K562 (cell line): ENCODE data around the gene FADS6. TPM values are rescaled to one million over a fixed set of nuclear protein-coding genes. Genes with fewer than 3 reads are reported as not detected.

ENCODE experiments used
- CBX1 ChIP-seq: sonication (generic); IDR thresholded peaks from 2 replicates; pipeline ENCODE4 v1.6.1; 2016; ENCODE audit warnings: antibody characterized with exemption, low read depth, mild to moderate bottlenecking
- CEBPG ChIP-seq, 3 experiments: fragments of 200-800 bp in 1 of 3; sonication (Bioruptor generic) in 1 of 3; sonication (generic) in 1 of 3; formaldehyde crosslinking in 1 of 3; IDR thresholded peaks in 2 of 3; conservative IDR thresholded peaks in 1 of 3; 2 replicates each; pipeline versions ENCODE4 v1.6.1 to v1.8.0; 2016 to 2022; ENCODE audit warnings: missing compliant biosample characterization in 2 of 3, missing genetic modification characterization in 2 of 3, mild to moderate bottlenecking in 1 of 3, missing genetic modification reagents in 1 of 3
- ETV5 ChIP-seq: sonication (generic); formaldehyde crosslinking; IDR thresholded peaks from 2 replicates; pipeline ENCODE4 v1.4.0; 2020; ENCODE audit warnings: low read depth, mild to moderate bottlenecking, missing genetic modification reagents
- HNRNPK ChIP-seq: fragments of 200-400 bp; formaldehyde crosslinking; IDR thresholded peaks from one replicate; pipeline ENCODE4 v1.6.1; 2018; ENCODE audit warnings: mild to moderate bottlenecking, low read depth, low read length; ENCODE audit not compliant: poor library complexity, severe bottlenecking
- NUFIP1 ChIP-seq: fragments of 450-650 bp; IDR thresholded peaks from 2 replicates; pipeline ENCODE4 v1.6.1; 2018; ENCODE audit not compliant: partially characterized antibody
- RBM39 ChIP-seq: fragments of 200-400 bp; formaldehyde crosslinking; optimal IDR thresholded peaks from 2 replicates; pipeline ENCODE3; 2018; ENCODE audit warnings: low read depth, low read length
- ZNF24 ChIP-seq: fragments of 450-650 bp; IDR thresholded peaks from 2 replicates; pipeline ENCODE4 v1.6.1; 2016
- ZNF507 ChIP-seq: conservative IDR thresholded peaks from 2 replicates; pipeline ENCODE4 v1.6.1; 2017; ENCODE audit warnings: missing genetic modification characterization, missing compliant biosample characterization
- ZNF584 ChIP-seq: fragments of 200-800 bp; sonication (Bioruptor generic); IDR thresholded peaks from 2 replicates; pipeline ENCODE4 v1.6.1; 2016; ENCODE audit warnings: low read depth, mild to moderate bottlenecking, missing genetic modification characterization, missing compliant biosample characterization
- polyA plus RNA-seq, 8 experiments: library from polyadenylated mRNA; depleted of rRNA in 4 of 8; stranded (reverse) in 5 of 8; unstranded in 3 of 8; fragments of >200 nt; fragmentation: Nextera tagmentation in 2 of 8; fragmentation: Illumina TruSeq in 1 of 8; extraction: Ambion mirVana in 2 of 8; extraction: Trizol in 1 of 8; gene quantifications; 2 replicates each; pipeline versions ENCODE4 v1.2.1 to v1.2.3, GENCODE V29; 2011 to 2014; ENCODE audit warnings: inconsistent platforms in 1 of 8, missing spikeins in 1 of 8
- total RNA-seq, 7 experiments: library from RNA; depleted of rRNA in 6 of 7; stranded (reverse); fragments of >200 nt in 6 of 7; fragmentation: Illumina TruSeq in 2 of 7; extraction: Trizol in 2 of 7; gene quantifications; 2 replicates each; pipeline versions ENCODE4 v1.2.1 to v1.2.3, GENCODE V29; 2011 to 2021; ENCODE audit warnings: low replicate concordance in 1 of 7
- TF ChIP-seq, protein P1 (sequence below): sonication (generic); formaldehyde crosslinking; IDR thresholded peaks from 2 replicates; pipeline ENCODE4 v1.8.1; 2023; ENCODE audit warnings: mild to moderate bottlenecking, missing genetic modification reagents
- TF ChIP-seq, protein P2 (sequence below): fragments of 250-450 bp; sonication (Bioruptor Pico); IDR thresholded peaks from 2 replicates; pipeline ENCODE4 v1.8.0; 2021; ENCODE audit warnings: moderate library complexity, mild to moderate bottlenecking, inconsistent platforms
- TF ChIP-seq, protein P3 (sequence below), 2 experiments: fragments of 450-650 bp; conservative IDR thresholded peaks; 2 replicates each; pipeline ENCODE4 v1.6.1; 2017; ENCODE audit warnings: mild to moderate bottlenecking in 2 of 2, moderate library complexity in 2 of 2
- TF ChIP-seq, protein P4 (sequence below): fragments of 450-650 bp; IDR thresholded peaks from 2 replicates; pipeline ENCODE4 v1.6.1; 2016
- TF ChIP-seq, protein P5 (sequence below): fragments of 250-450 bp; sonication (Bioruptor Pico); IDR thresholded peaks from 2 replicates; pipeline ENCODE4 v1.4.0; 2020; ENCODE audit warnings: mild to moderate bottlenecking, moderate library complexity
- TF ChIP-seq, protein P6 (sequence below): sonication (generic); formaldehyde crosslinking; IDR thresholded peaks from 2 replicates; pipeline ENCODE4 v1.8.0; 2022; ENCODE audit warnings: mild to moderate bottlenecking, missing genetic modification reagents
- TF ChIP-seq, protein P7 (sequence below): fragments of 250-450 bp; sonication (Bioruptor Pico); IDR thresholded peaks from 2 replicates; pipeline ENCODE4 v1.5.0; 2020; ENCODE audit warnings: mild to moderate bottlenecking, borderline replicate concordance

Gene FADS6
- total and polyA plus RNA-seq, 9 of the 15 experiments (the other 6 are each of a cell fraction or from before 2014, with no cell fraction given), result 0.18 to 0.22 TPM; not detected in 7

DNA sequence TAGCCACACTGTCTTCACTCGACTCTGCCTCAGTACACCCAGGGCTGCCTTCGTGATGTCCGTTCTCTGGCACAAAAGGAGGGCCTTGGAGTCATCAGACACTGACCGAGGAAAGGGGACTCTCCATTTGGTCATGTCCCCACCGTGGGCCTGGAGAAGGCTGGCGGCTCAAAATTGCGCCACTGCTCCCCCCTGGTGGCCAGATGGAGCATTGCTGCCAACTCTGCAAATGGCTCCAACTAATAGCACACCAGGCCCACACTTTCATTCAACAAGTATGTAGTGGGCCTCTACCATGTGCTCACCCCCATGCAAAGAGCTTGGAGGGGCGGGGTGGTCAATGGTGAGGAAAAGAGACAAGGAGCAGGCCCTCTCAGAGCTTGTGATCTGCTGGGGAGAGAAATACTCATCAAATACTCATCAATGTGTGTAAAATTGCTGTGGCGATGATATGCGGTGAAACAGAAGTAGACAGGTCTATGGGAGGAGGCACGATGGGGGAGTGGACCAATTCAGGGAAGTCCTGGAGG, 28.5 kb downstream of the FADS6 start (continued):
- TF ChIP-seq ETV5 (CRISPR knock-in tag) (no peak), CBX1 (no peak), RBM39 (no peak), NUFIP1 (no peak), ZNF24 (no peak), ZNF507 (tag) (no peak), ZNF584 (CRISPR knock-in tag) (no peak), CEBPG (CRISPR knock-in tag; IDR thresholded peaks at IDR 0.05) (peak; percentile 56; the same call in 1 of the 2 replicates), CEBPG (tag; conservative IDR thresholded peaks at IDR 0.05 in 1 of 2, IDR thresholded peaks at IDR 0.05 in 1 of 2) (peak in 1 of 2 experiments; percentile 48; a peak in 1 of 4 replicates), HNRNPK (no peak)
- TF ChIP-seq, protein P1, sequence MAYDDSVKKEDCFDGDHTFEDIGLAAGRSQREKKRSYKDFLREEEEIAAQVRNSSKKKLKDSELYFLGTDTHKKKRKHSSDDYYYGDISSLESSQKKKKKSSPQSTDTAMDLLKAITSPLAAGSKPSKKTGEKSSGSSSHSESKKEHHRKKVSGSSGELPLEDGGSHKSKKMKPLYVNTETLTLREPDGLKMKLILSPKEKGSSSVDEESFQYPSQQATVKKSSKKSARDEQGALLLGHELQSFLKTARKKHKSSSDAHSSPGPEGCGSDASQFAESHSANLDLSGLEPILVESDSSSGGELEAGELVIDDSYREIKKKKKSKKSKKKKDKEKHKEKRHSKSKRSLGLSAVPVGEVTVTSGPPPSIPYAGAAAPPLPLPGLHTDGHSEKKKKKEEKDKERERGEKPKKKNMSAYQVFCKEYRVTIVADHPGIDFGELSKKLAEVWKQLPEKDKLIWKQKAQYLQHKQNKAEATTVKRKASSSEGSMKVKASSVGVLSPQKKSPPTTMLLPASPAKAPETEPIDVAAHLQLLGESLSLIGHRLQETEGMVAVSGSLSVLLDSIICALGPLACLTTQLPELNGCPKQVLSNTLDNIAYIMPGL, result no peak
- TF ChIP-seq, protein P2, sequence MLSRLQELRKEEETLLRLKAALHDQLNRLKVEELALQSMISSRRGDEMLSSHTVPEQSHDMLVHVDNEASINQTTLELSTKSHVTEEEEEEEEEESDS (CRISPR knock-in tag), result no peak
- TF ChIP-seq, protein P3, sequence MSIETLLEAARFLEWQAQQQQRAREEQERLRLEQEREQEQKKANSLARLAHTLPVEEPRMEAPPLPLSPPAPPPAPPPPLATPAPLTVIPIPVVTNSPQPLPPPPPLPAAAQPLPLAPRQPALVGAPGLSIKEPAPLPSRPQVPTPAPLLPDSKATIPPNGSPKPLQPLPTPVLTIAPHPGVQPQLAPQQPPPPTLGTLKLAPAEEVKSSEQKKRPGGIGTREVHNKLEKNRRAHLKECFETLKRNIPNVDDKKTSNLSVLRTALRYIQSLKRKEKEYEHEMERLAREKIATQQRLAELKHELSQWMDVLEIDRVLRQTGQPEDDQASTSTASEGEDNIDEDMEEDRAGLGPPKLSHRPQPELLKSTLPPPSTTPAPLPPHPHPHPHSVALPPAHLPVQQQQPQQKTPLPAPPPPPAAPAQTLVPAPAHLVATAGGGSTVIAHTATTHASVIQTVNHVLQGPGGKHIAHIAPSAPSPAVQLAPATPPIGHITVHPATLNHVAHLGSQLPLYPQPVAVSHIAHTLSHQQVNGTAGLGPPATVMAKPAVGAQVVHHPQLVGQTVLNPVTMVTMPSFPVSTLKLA (conservative IDR thresholded peaks at IDR 0.05), result 0 out of 4 replicates have a peak, but pooled peaks of 1 of the 2 experiments have one; percentile 23
- TF ChIP-seq, protein P4, sequence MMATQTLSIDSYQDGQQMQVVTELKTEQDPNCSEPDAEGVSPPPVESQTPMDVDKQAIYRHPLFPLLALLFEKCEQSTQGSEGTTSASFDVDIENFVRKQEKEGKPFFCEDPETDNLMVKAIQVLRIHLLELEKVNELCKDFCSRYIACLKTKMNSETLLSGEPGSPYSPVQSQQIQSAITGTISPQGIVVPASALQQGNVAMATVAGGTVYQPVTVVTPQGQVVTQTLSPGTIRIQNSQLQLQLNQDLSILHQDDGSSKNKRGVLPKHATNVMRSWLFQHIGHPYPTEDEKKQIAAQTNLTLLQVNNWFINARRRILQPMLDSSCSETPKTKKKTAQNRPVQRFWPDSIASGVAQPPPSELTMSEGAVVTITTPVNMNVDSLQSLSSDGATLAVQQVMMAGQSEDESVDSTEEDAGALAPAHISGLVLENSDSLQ, result no peak
- TF ChIP-seq, protein P5, sequence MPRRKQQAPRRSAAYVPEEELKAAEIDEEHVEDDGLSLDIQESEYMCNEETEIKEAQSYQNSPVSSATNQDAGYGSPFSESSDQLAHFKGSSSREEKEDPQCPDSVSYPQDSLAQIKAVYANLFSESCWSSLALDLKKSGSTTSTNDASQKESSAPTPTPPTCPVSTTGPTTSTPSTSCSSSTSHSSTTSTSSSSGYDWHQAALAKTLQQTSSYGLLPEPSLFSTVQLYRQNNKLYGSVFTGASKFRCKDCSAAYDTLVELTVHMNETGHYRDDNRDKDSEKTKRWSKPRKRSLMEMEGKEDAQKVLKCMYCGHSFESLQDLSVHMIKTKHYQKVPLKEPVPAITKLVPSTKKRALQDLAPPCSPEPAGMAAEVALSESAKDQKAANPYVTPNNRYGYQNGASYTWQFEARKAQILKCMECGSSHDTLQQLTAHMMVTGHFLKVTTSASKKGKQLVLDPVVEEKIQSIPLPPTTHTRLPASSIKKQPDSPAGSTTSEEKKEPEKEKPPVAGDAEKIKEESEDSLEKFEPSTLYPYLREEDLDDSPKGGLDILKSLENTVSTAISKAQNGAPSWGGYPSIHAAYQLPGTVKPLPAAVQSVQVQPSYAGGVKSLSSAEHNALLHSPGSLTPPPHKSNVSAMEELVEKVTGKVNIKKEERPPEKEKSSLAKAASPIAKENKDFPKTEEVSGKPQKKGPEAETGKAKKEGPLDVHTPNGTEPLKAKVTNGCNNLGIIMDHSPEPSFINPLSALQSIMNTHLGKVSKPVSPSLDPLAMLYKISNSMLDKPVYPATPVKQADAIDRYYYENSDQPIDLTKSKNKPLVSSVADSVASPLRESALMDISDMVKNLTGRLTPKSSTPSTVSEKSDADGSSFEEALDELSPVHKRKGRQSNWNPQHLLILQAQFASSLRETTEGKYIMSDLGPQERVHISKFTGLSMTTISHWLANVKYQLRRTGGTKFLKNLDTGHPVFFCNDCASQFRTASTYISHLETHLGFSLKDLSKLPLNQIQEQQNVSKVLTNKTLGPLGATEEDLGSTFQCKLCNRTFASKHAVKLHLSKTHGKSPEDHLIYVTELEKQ (CRISPR knock-in tag), result no peak
- TF ChIP-seq, protein P6, sequence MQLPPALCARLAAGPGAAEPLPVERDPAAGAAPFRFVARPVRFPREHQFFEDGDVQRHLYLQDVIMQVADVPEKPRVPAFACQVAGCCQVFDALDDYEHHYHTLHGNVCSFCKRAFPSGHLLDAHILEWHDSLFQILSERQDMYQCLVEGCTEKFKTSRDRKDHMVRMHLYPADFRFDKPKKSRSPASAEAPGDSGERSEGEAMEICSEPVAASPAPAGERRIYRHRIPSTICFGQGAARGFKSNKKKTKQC (CRISPR knock-in tag), result no peak
- TF ChIP-seq, protein P7, sequence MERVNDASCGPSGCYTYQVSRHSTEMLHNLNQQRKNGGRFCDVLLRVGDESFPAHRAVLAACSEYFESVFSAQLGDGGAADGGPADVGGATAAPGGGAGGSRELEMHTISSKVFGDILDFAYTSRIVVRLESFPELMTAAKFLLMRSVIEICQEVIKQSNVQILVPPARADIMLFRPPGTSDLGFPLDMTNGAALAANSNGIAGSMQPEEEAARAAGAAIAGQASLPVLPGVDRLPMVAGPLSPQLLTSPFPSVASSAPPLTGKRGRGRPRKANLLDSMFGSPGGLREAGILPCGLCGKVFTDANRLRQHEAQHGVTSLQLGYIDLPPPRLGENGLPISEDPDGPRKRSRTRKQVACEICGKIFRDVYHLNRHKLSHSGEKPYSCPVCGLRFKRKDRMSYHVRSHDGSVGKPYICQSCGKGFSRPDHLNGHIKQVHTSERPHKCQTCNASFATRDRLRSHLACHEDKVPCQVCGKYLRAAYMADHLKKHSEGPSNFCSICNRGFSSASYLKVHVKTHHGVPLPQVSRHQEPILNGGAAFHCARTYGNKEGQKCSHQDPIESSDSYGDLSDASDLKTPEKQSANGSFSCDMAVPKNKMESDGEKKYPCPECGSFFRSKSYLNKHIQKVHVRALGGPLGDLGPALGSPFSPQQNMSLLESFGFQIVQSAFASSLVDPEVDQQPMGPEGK (CRISPR knock-in tag), result no peak
